Liver (tissue), 3 donors: ENCODE results near the gene SLC37A4.

ENCODE experiments used
- FOXA1 ChIP-seq: IDR thresholded peaks from 2 replicates; pipeline ENCODE4 v1.6.1; 2016; ENCODE audit warnings: antibody characterized with exemption
- GABPA ChIP-seq, 2 donors: IDR thresholded peaks in 1 of 2; conservative IDR thresholded peaks in 1 of 2; 2 replicates each; pipeline ENCODE4 v1.6.1; 2016; ENCODE audit warnings: antibody characterized with exemption in 2 of 2, mild to moderate bottlenecking in 1 of 2, moderate library complexity in 1 of 2
- HNF4G ChIP-seq: IDR thresholded peaks from 2 replicates; pipeline ENCODE4 v1.6.1; 2016; ENCODE audit warnings: antibody characterized with exemption
- RAD21 ChIP-seq, 2 donors: IDR thresholded peaks; 2 replicates each; pipeline ENCODE4 v1.6.1; 2016; ENCODE audit warnings: antibody characterized with exemption in 2 of 2, mild to moderate bottlenecking in 2 of 2
- SP1 ChIP-seq: IDR thresholded peaks from 2 replicates; pipeline ENCODE4 v1.6.1; 2018; ENCODE audit warnings: antibody characterized with exemption, mild to moderate bottlenecking
- TF ChIP-seq, protein P1 (sequence below): IDR thresholded peaks from 2 replicates; pipeline ENCODE4 v1.6.1; 2016; ENCODE audit warnings: antibody characterized with exemption
- TF ChIP-seq, protein P2 (sequence below): fragments of 150-350 bp; IDR thresholded peaks from 2 replicates; pipeline ENCODE4 v1.5.1; 2017; ENCODE audit warnings: improper control_type of control experiment, low read depth, low read length; ENCODE audit not compliant: missing input control
- TF ChIP-seq, protein P3 (sequence below): IDR thresholded peaks from 2 replicates; pipeline ENCODE4 v1.6.1; 2016; ENCODE audit warnings: antibody characterized with exemption, mild to moderate bottlenecking
- TF ChIP-seq, protein P4 (sequence below): IDR thresholded peaks from 2 replicates; pipeline ENCODE4 v1.6.1; 2016; ENCODE audit warnings: antibody characterized with exemption
- TF ChIP-seq, protein P5 (sequence below): IDR thresholded peaks from 2 replicates; pipeline ENCODE4 v1.6.1; 2016; ENCODE audit warnings: antibody characterized with exemption
- donor health status: healthy.
- donor health status: healthy.

DNA sequence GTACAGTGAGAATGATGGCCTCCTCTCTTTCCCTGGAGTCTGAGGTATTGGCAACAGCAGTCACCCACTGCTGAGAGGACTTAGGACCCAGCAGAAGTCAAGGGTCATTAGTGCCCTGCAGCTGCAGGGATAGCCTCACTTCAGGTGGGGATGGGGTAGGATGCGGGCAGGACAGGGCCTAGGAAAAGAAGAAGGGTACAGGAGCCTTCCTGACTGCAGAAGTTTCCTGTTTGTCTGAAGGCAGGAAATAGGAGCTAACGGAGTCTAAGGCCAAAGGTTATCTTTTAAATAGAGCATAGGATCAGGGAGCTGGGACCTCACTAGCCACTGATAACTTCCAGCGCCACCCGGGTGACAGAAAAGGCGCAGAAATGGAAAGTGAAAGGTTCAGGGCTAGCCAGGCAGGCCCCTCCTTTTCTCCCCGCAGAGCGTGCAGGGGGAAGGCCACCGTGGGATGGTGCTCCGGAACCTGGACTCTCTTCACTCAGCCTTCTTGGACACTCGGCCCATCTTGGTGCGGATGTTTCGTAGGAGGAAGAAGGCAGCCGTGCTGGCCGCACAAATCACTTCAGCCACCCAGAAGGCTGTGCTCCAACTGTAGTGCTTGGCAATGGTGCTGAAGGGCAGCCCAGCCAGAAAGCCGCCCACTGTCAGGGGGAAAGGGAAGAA is 6.1 kb downstream of the SLC37A4 start:
- TF ChIP-seq, protein P1, sequence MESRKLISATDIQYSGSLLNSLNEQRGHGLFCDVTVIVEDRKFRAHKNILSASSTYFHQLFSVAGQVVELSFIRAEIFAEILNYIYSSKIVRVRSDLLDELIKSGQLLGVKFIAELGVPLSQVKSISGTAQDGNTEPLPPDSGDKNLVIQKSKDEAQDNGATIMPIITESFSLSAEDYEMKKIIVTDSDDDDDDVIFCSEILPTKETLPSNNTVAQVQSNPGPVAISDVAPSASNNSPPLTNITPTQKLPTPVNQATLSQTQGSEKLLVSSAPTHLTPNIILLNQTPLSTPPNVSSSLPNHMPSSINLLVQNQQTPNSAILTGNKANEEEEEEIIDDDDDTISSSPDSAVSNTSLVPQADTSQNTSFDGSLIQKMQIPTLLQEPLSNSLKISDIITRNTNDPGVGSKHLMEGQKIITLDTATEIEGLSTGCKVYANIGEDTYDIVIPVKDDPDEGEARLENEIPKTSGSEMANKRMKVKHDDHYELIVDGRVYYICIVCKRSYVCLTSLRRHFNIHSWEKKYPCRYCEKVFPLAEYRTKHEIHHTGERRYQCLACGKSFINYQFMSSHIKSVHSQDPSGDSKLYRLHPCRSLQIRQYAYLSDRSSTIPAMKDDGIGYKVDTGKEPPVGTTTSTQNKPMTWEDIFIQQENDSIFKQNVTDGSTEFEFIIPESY, result no peak
- TF ChIP-seq, protein P2, sequence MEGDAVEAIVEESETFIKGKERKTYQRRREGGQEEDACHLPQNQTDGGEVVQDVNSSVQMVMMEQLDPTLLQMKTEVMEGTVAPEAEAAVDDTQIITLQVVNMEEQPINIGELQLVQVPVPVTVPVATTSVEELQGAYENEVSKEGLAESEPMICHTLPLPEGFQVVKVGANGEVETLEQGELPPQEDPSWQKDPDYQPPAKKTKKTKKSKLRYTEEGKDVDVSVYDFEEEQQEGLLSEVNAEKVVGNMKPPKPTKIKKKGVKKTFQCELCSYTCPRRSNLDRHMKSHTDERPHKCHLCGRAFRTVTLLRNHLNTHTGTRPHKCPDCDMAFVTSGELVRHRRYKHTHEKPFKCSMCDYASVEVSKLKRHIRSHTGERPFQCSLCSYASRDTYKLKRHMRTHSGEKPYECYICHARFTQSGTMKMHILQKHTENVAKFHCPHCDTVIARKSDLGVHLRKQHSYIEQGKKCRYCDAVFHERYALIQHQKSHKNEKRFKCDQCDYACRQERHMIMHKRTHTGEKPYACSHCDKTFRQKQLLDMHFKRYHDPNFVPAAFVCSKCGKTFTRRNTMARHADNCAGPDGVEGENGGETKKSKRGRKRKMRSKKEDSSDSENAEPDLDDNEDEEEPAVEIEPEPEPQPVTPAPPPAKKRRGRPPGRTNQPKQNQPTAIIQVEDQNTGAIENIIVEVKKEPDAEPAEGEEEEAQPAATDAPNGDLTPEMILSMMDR, result no peak
- TF ChIP-seq, protein P3, sequence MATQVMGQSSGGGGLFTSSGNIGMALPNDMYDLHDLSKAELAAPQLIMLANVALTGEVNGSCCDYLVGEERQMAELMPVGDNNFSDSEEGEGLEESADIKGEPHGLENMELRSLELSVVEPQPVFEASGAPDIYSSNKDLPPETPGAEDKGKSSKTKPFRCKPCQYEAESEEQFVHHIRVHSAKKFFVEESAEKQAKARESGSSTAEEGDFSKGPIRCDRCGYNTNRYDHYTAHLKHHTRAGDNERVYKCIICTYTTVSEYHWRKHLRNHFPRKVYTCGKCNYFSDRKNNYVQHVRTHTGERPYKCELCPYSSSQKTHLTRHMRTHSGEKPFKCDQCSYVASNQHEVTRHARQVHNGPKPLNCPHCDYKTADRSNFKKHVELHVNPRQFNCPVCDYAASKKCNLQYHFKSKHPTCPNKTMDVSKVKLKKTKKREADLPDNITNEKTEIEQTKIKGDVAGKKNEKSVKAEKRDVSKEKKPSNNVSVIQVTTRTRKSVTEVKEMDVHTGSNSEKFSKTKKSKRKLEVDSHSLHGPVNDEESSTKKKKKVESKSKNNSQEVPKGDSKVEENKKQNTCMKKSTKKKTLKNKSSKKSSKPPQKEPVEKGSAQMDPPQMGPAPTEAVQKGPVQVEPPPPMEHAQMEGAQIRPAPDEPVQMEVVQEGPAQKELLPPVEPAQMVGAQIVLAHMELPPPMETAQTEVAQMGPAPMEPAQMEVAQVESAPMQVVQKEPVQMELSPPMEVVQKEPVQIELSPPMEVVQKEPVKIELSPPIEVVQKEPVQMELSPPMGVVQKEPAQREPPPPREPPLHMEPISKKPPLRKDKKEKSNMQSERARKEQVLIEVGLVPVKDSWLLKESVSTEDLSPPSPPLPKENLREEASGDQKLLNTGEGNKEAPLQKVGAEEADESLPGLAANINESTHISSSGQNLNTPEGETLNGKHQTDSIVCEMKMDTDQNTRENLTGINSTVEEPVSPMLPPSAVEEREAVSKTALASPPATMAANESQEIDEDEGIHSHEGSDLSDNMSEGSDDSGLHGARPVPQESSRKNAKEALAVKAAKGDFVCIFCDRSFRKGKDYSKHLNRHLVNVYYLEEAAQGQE, result no peak
- TF ChIP-seq RAD21 (IDR thresholded peaks at IDR 0.05) (peak in 1 of 2 donors; percentile 5), SP1 (peak; percentile 54), GABPA (IDR thresholded peaks at IDR 0.05 in 1 of 2, conservative IDR thresholded peaks at IDR 0.05 in 1 of 2) (no peak), FOXA1 (no peak), HNF4G (peak; percentile 32)
- TF ChIP-seq, protein P4, sequence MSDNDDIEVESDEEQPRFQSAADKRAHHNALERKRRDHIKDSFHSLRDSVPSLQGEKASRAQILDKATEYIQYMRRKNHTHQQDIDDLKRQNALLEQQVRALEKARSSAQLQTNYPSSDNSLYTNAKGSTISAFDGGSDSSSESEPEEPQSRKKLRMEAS, result no peak
- TF ChIP-seq, protein P5, sequence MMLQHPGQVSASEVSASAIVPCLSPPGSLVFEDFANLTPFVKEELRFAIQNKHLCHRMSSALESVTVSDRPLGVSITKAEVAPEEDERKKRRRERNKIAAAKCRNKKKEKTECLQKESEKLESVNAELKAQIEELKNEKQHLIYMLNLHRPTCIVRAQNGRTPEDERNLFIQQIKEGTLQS, result no peak
